Fibroblast of lung (primary cell): ENCODE results near the gene FRY.

ENCODE experiments used
- CTCF ChIP-seq, 2 donors: IDR thresholded peaks in 1 of 2; conservative IDR thresholded peaks in 1 of 2; 1 replicate in 1 of 2; 2 replicates in 1 of 2; pipeline ENCODE4 v1.5.1; 2011 to 2012; ENCODE audit warnings: low read length in 2 of 2, control low read depth in 1 of 2, inconsistent platforms in 1 of 2, low read depth in 1 of 2, mild to moderate bottlenecking in 1 of 2
- EZH2 ChIP-seq: IDR thresholded peaks from 2 replicates; pipeline ENCODE4 v1.5.1; 2012; ENCODE audit warnings: low read length, control low read depth, mild to moderate bottlenecking; ENCODE audit errors: missing control alignments

GRCh38 chr13:32203736-32204135 lies 172.2 kb downstream of the FRY start:
- TF ChIP-seq CTCF (conservative IDR thresholded peaks at IDR 0.05 in 1 of 2, IDR thresholded peaks at IDR 0.05 in 1 of 2; ENCODE audit: low read depth in 1 of 2, low read length in 2 of 2): no peak
- no peak for TF ChIP-seq EZH2
